Epithelial cell of esophagus (primary cell): ENCODE measurements around the gene LRRC2.

ENCODE experiments used
- DNase-seq: peaks from one replicate; pipeline ENCODE4 v3.0.0; 2010; ENCODE audit warnings: low read depth
- H3K4me3 ChIP-seq: 2 replicates; pipeline ENCODE4 v1.5.1; 2011; ENCODE audit warnings: mild to moderate bottlenecking, low read length, control low read depth
- TF ChIP-seq, protein P1 (sequence below): IDR thresholded peaks from 2 replicates; pipeline ENCODE4 v1.5.1; 2011; ENCODE audit warnings: low read depth, mild to moderate bottlenecking, low read length, control low read depth, inconsistent platforms; ENCODE audit not compliant: insufficient read depth; ENCODE audit errors: missing control alignments

LRRC2 gene, protein sequence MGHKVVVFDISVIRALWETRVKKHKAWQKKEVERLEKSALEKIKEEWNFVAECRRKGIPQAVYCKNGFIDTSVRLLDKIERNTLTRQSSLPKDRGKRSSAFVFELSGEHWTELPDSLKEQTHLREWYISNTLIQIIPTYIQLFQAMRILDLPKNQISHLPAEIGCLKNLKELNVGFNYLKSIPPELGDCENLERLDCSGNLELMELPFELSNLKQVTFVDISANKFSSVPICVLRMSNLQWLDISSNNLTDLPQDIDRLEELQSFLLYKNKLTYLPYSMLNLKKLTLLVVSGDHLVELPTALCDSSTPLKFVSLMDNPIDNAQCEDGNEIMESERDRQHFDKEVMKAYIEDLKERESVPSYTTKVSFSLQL

DNA sequence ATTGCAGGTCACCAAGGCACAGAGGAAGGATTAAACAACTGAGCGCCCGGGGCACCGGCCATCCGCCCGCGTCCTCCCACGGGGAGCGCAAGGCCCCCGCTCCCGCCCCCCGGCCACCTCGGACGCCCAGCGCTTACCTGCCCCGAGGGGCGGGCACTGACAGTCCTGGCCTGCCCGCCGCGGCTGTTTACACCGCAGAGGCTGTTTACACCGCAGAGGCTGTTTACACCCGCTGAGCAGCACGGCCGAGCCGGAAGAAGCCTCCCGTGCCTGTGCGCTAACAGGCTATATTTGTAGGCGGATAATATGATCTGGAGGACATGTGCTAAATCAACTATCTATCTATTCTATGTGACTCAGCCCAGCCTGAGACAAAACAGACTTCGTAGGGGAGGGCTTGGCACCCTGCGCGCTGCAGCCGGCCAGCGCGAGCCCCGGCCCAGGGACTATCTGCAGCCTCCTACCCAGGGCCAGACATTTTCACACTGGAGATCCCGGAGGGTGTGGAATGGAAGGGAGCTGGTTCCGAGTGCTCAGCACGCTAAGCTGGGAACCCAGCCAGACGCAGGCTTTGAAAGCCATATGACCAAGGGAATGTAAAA lies at the start of gene LRRC2:
Gene LRRC2, minus strand, starts transcription at position 263 of the 602 bp plus-strand sequence. CDS start 14,711 bp downstream, outside the sequence.
- DNase-seq, result peak; percentile 50
- H3K4me3 ChIP-seq, result peak within 1 kb of the TSS; percentile 46
- TF ChIP-seq, protein P1, sequence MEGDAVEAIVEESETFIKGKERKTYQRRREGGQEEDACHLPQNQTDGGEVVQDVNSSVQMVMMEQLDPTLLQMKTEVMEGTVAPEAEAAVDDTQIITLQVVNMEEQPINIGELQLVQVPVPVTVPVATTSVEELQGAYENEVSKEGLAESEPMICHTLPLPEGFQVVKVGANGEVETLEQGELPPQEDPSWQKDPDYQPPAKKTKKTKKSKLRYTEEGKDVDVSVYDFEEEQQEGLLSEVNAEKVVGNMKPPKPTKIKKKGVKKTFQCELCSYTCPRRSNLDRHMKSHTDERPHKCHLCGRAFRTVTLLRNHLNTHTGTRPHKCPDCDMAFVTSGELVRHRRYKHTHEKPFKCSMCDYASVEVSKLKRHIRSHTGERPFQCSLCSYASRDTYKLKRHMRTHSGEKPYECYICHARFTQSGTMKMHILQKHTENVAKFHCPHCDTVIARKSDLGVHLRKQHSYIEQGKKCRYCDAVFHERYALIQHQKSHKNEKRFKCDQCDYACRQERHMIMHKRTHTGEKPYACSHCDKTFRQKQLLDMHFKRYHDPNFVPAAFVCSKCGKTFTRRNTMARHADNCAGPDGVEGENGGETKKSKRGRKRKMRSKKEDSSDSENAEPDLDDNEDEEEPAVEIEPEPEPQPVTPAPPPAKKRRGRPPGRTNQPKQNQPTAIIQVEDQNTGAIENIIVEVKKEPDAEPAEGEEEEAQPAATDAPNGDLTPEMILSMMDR, result no peak

DNA sequence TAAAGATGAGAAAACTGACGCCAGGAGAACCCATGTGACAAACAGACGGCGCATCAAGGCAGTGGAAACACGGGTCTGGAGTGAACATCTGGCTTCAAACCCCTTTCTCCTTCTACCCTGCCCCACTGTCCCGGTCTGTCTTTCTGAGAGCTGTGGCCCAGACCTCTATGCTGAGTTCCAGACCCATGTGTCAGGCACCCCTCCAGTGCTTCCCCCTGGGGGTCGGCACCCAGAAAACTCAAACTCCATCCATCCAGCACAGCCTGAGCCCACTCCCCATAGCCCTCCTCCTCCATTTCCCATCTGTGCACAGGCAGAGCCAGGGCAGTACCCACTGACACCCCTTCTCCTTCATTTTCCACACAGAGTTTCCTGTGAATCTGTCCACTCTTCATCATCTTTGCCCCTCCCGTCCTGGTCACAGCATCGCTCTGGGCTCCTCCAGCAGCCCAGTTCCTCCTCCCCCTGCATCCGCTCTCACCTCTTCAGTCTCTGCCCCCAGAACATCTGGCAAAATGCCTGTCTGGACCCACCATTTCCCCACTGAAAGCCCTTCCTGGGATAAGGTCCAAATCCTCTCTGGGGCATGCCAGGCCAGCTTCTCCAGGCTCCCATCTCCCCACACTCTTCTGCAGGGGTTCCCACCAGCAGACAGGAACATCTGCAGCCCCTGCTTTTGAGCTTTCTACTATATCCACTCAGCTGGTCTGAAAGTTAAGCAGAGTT lies 49.1 kb upstream of the LRRC2 start:
- H3K4me3 ChIP-seq, result no peak overlapping the region
- no peak for DNase-seq
- TF ChIP-seq, protein P1, result no peak

DNA sequence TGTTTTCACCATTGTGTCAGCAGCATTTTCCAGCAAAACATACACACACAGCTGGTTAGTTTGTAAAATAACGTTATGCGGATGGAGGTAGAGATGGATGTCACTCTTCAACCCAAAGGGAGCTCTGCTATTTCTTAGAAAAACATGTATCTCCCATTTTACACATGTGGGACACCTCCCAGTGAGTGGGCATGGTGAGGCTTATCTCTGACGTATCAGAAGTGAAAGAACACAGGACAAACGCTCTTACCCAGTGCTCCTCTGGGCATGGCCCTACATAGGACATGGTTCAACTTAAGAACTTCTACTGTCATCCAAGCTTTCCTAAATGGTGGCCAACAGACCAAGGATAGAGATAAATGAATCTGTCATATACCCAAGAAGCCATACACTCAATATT lies 48.3 kb upstream of the LRRC2 start:
- no peak overlapping the region for H3K4me3 ChIP-seq
- no peak for DNase-seq
- TF ChIP-seq, protein P1, result no peak

DNA sequence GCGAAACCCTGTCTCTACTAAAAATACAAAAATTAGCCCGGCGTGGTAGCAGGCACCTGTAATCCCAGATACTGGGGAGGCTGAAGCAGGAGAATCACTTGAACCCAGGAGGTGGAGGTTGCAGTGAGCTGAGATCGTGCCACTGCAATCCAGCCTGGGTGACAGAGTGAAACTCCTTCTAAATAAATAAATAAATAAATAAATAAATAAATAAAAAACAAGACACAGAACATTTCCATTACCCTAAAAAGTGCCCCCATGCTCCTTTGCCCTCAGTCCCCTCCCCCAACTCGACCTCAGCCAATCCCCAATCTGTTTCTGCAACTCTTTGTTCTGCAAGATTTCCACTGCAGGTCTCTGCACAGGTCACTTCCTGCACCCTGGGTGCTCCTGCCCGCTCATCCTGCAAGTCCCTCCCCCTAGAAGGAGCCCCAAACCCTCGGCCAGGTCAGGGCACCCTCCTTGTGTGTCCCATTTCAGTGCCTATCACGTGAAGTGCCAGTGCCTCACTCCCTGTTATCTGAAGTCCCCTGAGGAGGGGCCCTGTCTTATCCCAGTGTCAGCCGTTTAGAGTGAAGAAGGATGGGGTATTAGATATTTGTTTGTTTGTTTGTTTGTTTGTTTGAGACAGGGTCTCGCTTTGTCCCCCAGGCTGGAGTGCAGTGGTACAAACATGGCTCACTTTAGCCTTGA lies 47.4 kb upstream of the LRRC2 start:
- no peak for DNase-seq
- TF ChIP-seq, protein P1, result no peak
- H3K4me3 ChIP-seq, result no peak overlapping the region

DNA sequence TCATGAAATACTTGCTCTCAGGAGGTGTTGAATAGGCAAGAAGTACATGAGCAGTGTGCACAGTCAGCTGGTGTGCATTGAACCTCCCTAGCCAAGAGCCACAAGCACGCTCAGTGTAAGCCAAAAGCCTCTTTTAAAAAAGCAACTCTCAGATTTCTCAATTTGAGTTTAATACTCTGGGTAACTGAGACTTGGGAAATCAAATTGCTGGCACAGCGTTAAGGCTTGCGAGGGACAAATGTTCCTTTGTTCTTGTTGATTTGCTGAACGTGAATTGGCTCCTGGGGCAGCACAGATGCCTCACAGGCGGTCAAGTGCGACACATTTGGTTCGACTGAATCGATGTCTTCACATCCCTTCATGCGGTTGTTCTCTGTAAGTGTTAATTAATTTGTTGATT lies 46.2 kb upstream of the LRRC2 start, which contains the start of gene FAM240A:
Gene FAM240A, plus strand, starts transcription at position 202 of the 400 bp plus-strand sequence. Its CDS starts 159 bp downstream, at position 361.
- DNase-seq, result no peak
- H3K4me3 ChIP-seq, result no peak within 1 kb of the TSS
- TF ChIP-seq, protein P1, result no peak

DNA sequence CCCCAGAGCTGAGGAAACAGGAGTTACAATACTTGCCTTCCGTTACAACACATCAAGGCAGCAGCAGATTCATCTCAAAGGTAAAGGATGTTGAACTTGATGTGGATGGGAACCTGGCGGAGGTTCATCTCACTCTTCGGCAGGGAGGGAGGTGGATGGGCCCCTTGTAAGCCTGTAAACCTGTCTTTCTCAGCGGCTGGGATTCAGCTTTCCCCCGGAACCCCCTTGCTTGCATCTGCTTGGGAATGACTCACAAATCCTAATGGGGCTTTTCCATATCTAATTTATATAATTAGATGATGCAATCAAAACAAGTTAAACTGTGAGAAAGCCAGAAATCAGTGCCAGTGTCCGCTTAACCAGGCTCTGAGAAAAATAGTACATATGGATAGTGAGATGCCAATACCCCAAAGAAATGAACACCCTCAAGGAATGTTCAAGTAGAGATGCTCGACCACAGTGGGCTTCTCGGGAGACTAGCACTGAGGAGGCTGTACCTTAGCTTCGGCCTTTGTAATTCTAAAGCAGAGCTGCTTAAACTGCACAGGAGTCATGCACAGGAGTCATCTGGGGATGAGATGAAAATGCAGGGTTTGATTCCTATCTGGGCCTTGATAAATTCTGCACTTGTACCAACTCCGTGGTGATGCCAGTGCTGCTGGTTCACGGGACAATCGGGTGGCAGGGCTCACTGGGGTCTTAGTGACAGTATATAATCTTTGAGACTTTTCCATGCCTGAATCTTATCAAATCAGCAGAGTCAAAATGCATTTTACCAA lies 44.0 kb upstream of the LRRC2 start:
- no peak for DNase-seq

More for the DNA sequence above, 44.0 kb upstream of the LRRC2 start:
- TF ChIP-seq, protein P1, result no peak
- H3K4me3 ChIP-seq, result no peak overlapping the region
